Activated T-helper 1 cell treated with anti-CD3 and anti-CD28 coated beads, Interleukin-12 subunit alpha, Interleukin-12 subunit beta, Interleukin-2, Interleukin-4 antibody, amounts not matched to agents 30 ng/mL and 10 ng/mL and 1 ng/mL, durations not matched to agents 14 hours and 24 hours and 36 hours (primary cell): Measurements from ENCODE around the gene EP400. TPM values are rescaled to one million over a fixed set of nuclear protein-coding genes. Genes with fewer than 3 reads are reported as not detected.
"Not testable (repeated sequence)": the region's sequence is repeated elsewhere in the genome, so short reads cannot be mapped to it uniquely, and the experiment has no call there.

Experiments used
- DNase-seq: peaks from one replicate; pipeline ENCODE4 v3.0.0; 2021; ENCODE audit warnings: low spot score
- H3K27ac Mint-ChIP-seq: one replicate; pipeline ENCODE4 v1.8.0; 2021; ENCODE audit warnings: mild to moderate bottlenecking, mixed read lengths
- H3K27me3 Mint-ChIP-seq: one replicate; pipeline ENCODE4 v1.8.0; 2022; ENCODE audit warnings: mild to moderate bottlenecking, moderate library complexity, mixed read lengths; ENCODE audit not compliant: insufficient read depth
- H3K36me3 Mint-ChIP-seq: one replicate; pipeline ENCODE4 v1.8.0; 2021; ENCODE audit warnings: low read depth, mixed read lengths
- H3K4me1 Mint-ChIP-seq: one replicate; pipeline ENCODE4 v1.8.0; 2021; ENCODE audit warnings: low read depth, mixed read lengths
- H3K4me3 Mint-ChIP-seq: one replicate; pipeline ENCODE4 v1.8.0; 2021; ENCODE audit warnings: mild to moderate bottlenecking, moderate library complexity, mixed read lengths
- H3K9me3 Mint-ChIP-seq: one replicate; pipeline ENCODE4 v1.8.0; 2021; ENCODE audit warnings: mixed read lengths
- intact Hi-C: fragments of 100-400 bp; cut with micrococcal nuclease; formaldehyde crosslinking; loops from one replicate; pipeline ENCODE4 v1.15.1; 2024
- total RNA-seq: library from RNA; stranded (reverse); gene quantifications from 2 replicates; pipeline ENCODE4 v1.2.3, GENCODE V29; 2022

Gene EP400
- total RNA-seq, 1 donor from 2014 or later: 66.6 TPM

GRCh38 chr12:131983026-131983425 lies 33.3 kb downstream of the EP400 start:
- intact Hi-C loops: no loop called here
- H3K9me3 Mint-ChIP-seq: no peaks in the 10 kb centered on the region
- no peak overlapping the region for H3K4me3 Mint-ChIP-seq

GRCh38 chr12:131983554-131983953 lies 33.8 kb downstream of the EP400 start:
- no peak overlapping the region for H3K4me3 Mint-ChIP-seq
- intact Hi-C loops: no loop called here
- H3K27ac Mint-ChIP-seq: no peak overlapping the region
- no peaks in the 10 kb centered on the region for H3K27me3 Mint-ChIP-seq
- no peak for DNase-seq
- no peaks in the 10 kb centered on the region for H3K9me3 Mint-ChIP-seq
- H3K36me3 Mint-ChIP-seq: peaks cover 32% of the 10 kb centered on the region
- no peaks in the 10 kb centered on the region for H3K4me1 Mint-ChIP-seq

More at GRCh38 chr12:131983026-131983425, 33.3 kb downstream of the EP400 start:
- Mint-ChIP-seq H3K27ac (no peak overlapping the region), H3K36me3 (peaks cover 32% of the 10 kb centered on the region), H3K4me1 (peaks cover 4% of the 10 kb centered on the region), H3K27me3 (no peaks in the 10 kb centered on the region)
- DNase-seq: no peak

- DNase-seq: no peak
- no peaks in the 10 kb centered on the region for H3K4me1 Mint-ChIP-seq
- peaks cover 35% of the 10 kb centered on the region for H3K36me3 Mint-ChIP-seq
- H3K27ac Mint-ChIP-seq: no peak overlapping the region
- intact Hi-C loops: no loop called here
- no peak overlapping the region for H3K4me3 Mint-ChIP-seq
- no peaks in the 10 kb centered on the region for H3K27me3 Mint-ChIP-seq
- H3K9me3 Mint-ChIP-seq: no peaks in the 10 kb centered on the region
These were observed 34.6 kb downstream of the EP400 start for GRCh38 chr12:131984334-131984733.

GRCh38 chr12:131985510-131985875 lies 35.8 kb downstream of the EP400 start:
- H3K4me3 Mint-ChIP-seq, H3K27ac Mint-ChIP-seq, intact Hi-C loops, H3K27me3 Mint-ChIP-seq, H3K9me3 Mint-ChIP-seq, H3K4me1 Mint-ChIP-seq, DNase-seq: not testable (repeated sequence)
- H3K36me3 Mint-ChIP-seq: peaks cover 39% of the 10 kb centered on the region

- no peaks in the 10 kb centered on the region for H3K9me3 Mint-ChIP-seq
- no peaks in the 10 kb centered on the region for H3K4me1 Mint-ChIP-seq
- DNase-seq: no peak
- H3K27me3 Mint-ChIP-seq: no peaks in the 10 kb centered on the region
- peaks cover 41% of the 10 kb centered on the region for H3K36me3 Mint-ChIP-seq
- intact Hi-C loops: no loop called here
- H3K4me3 Mint-ChIP-seq: no peak overlapping the region
- no peak overlapping the region for H3K27ac Mint-ChIP-seq
These were observed 36.6 kb downstream of the EP400 start for GRCh38 chr12:131986361-131986760.

GRCh38 chr12:131986910-131987309 lies 37.2 kb downstream of the EP400 start:
- Mint-ChIP-seq H3K4me1 (no peaks in the 10 kb centered on the region), H3K4me3 (no peak overlapping the region), H3K9me3 (no peaks in the 10 kb centered on the region), H3K36me3 (peaks cover 40% of the 10 kb centered on the region), H3K27ac (no peak overlapping the region), H3K27me3 (no peaks in the 10 kb centered on the region)
- intact Hi-C loops: no loop called here
- DNase-seq: no peak

GRCh38 chr12:131987552-131987951 lies 37.8 kb downstream of the EP400 start:
- H3K27ac Mint-ChIP-seq: no peak overlapping the region
- no peak overlapping the region for H3K4me3 Mint-ChIP-seq
- no peaks in the 10 kb centered on the region for H3K9me3 Mint-ChIP-seq
- no peak for DNase-seq
- H3K27me3 Mint-ChIP-seq: no peaks in the 10 kb centered on the region
- no peaks in the 10 kb centered on the region for H3K4me1 Mint-ChIP-seq
- intact Hi-C loops: no loop called here
- peaks cover 39% of the 10 kb centered on the region for H3K36me3 Mint-ChIP-seq

- intact Hi-C loops: no loop called here
- Mint-ChIP-seq H3K4me1 (no peaks in the 10 kb centered on the region), H3K4me3 (no peak overlapping the region), H3K9me3 (no peaks in the 10 kb centered on the region), H3K27me3 (no peaks in the 10 kb centered on the region), H3K27ac (no peak overlapping the region), H3K36me3 (peaks cover 41% of the 10 kb centered on the region)
- DNase-seq: no peak
These were observed 38.5 kb downstream of the EP400 start for GRCh38 chr12:131988054-131988796.

GRCh38 chr12:131989021-131989420 lies 39.3 kb downstream of the EP400 start:
- no peak for DNase-seq
- H3K36me3 Mint-ChIP-seq: peaks cover 47% of the 10 kb centered on the region
- H3K9me3 Mint-ChIP-seq: no peaks in the 10 kb centered on the region
- H3K27ac Mint-ChIP-seq: no peak overlapping the region
- H3K4me1 Mint-ChIP-seq: no peaks in the 10 kb centered on the region
- intact Hi-C loops: no loop called here
- no peak overlapping the region for H3K4me3 Mint-ChIP-seq
- no peaks in the 10 kb centered on the region for H3K27me3 Mint-ChIP-seq

GRCh38 chr12:131990066-131990979 lies 40.6 kb downstream of the EP400 start:
- H3K27me3 Mint-ChIP-seq: no peaks in the 10 kb centered on the region
- H3K4me1 Mint-ChIP-seq: no peaks in the 10 kb centered on the region
- H3K9me3 Mint-ChIP-seq: no peaks in the 10 kb centered on the region
- H3K27ac Mint-ChIP-seq: no peak overlapping the region
- no peak for DNase-seq
- no peak overlapping the region for H3K4me3 Mint-ChIP-seq
- peaks cover 58% of the 10 kb centered on the region for H3K36me3 Mint-ChIP-seq
- intact Hi-C loops: no loop called here

GRCh38 chr12:131990980-131991305 lies 41.2 kb downstream of the EP400 start:
- no peak for DNase-seq
- H3K27me3 Mint-ChIP-seq: no peaks in the 10 kb centered on the region
- H3K4me3 Mint-ChIP-seq: no peak overlapping the region
- no peak overlapping the region for H3K27ac Mint-ChIP-seq
- intact Hi-C loops: no loop called here
- H3K9me3 Mint-ChIP-seq: no peaks in the 10 kb centered on the region
- H3K36me3 Mint-ChIP-seq: peaks cover 58% of the 10 kb centered on the region
- no peaks in the 10 kb centered on the region for H3K4me1 Mint-ChIP-seq

GRCh38 chr12:131991816-131992430 lies 42.2 kb downstream of the EP400 start:
- intact Hi-C loops: no loop called here
- DNase-seq: no peak
- peaks cover 53% of the 10 kb centered on the region for H3K36me3 Mint-ChIP-seq
- no peaks in the 10 kb centered on the region for H3K27me3 Mint-ChIP-seq
- H3K4me1 Mint-ChIP-seq: no peaks in the 10 kb centered on the region
- no peak overlapping the region for H3K4me3 Mint-ChIP-seq
- H3K9me3 Mint-ChIP-seq: no peaks in the 10 kb centered on the region
- no peak overlapping the region for H3K27ac Mint-ChIP-seq

GRCh38 chr12:131994589-131994988 lies 44.8 kb downstream of the EP400 start:
- no peaks in the 10 kb centered on the region for H3K4me1 Mint-ChIP-seq
- no peak for DNase-seq
- no peak overlapping the region for H3K4me3 Mint-ChIP-seq
- intact Hi-C loops: no loop called here
- no peaks in the 10 kb centered on the region for H3K27me3 Mint-ChIP-seq
- H3K27ac Mint-ChIP-seq: no peak overlapping the region
- peaks cover 40% of the 10 kb centered on the region for H3K36me3 Mint-ChIP-seq
- no peaks in the 10 kb centered on the region for H3K9me3 Mint-ChIP-seq
